HFF-Myc (cell line): ENCODE measurements around the gene PPP1R13L.

Experiments used
- DNase-seq: peaks from one replicate; pipeline ENCODE4 v3.0.0-alpha.2; 2011; ENCODE audit warnings: low read depth; ENCODE audit errors: extremely low read depth
- H3K4me3 ChIP-seq: replicated peaks from 2 replicates; pipeline ENCODE4 v1.5.1; 2011; ENCODE audit warnings: low read depth, mild to moderate bottlenecking, control low read depth, low read length
- TF ChIP-seq, protein P1 (sequence below): IDR thresholded peaks from 2 replicates; pipeline ENCODE4 v1.5.1; 2012; ENCODE audit warnings: mild to moderate bottlenecking, low read depth, low read length, control low read depth; ENCODE audit errors: missing control alignments

Gene PPP1R13L

GRCh38 chr19:45406226-45407090 is 1.6 kb upstream of the PPP1R13L start, which contains the start of gene POLR1G:
TSS of gene POLR1G (plus strand) at chr19:45406644. CDS start at chr19:45406697, 53 bp downstream.
- H3K4me3 ChIP-seq = peak within 1 kb of the TSS; percentile 82
- peak; percentile 61 for DNase-seq
- TF ChIP-seq, protein P1, sequence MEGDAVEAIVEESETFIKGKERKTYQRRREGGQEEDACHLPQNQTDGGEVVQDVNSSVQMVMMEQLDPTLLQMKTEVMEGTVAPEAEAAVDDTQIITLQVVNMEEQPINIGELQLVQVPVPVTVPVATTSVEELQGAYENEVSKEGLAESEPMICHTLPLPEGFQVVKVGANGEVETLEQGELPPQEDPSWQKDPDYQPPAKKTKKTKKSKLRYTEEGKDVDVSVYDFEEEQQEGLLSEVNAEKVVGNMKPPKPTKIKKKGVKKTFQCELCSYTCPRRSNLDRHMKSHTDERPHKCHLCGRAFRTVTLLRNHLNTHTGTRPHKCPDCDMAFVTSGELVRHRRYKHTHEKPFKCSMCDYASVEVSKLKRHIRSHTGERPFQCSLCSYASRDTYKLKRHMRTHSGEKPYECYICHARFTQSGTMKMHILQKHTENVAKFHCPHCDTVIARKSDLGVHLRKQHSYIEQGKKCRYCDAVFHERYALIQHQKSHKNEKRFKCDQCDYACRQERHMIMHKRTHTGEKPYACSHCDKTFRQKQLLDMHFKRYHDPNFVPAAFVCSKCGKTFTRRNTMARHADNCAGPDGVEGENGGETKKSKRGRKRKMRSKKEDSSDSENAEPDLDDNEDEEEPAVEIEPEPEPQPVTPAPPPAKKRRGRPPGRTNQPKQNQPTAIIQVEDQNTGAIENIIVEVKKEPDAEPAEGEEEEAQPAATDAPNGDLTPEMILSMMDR = no peak

GRCh38 chr19:45405435-45406225 is 761 bp upstream of the PPP1R13L start:
- TF ChIP-seq, protein P1 = no peak
- DNase-seq = peak; percentile 69
- peak overlapping the region; percentile 82 for H3K4me3 ChIP-seq

- no peak for DNase-seq
- TF ChIP-seq, protein P1 = peak; percentile 58
- peak overlapping the region; percentile 82 for H3K4me3 ChIP-seq
Measured at GRCh38 chr19:45403781-45404556, 900 bp downstream of the PPP1R13L start.

GRCh38 chr19:45403272-45403671 is 1.6 kb downstream of the PPP1R13L start:
- H3K4me3 ChIP-seq = no peak overlapping the region
- TF ChIP-seq, protein P1 = no peak
- DNase-seq = no peak

DNA sequence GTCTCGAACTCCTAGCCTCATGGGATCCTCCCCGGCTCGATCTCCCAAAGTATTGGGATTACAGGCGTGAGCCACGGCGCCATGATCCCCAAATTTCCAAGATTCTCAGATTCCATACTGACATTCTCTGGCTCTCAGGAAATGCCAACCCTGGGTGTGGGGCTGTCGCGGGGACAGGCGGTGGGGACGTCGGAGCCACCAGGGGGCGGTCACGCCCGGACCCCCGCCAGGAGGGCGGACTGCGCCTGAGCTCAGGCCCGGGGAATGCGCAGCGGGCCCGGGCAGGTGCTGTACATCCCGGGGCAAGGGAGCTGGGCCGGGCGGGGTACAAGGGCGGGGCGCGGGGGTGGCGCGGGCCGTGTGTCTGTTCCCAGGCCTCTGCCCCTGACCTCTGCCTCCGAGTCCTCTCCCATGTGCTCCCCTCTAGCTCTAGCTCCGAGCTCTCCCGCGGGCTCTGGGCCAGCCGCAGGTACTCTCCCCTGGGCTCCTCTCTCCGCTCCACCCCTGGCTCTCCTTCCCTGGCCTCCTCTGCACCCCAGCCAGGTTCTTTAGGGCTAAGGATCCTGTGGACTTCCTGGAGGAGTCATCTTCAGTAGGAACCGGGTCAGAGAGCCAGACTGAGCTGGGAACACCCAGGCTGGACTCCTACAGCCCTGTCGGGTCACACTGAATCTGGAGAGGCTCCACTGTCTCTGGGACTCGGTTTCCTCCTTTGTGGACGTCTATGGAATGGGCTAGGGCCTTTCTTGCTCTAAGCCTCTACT is 2.4 kb downstream of the PPP1R13L start:
- TF ChIP-seq, protein P1 = peak; percentile 70
- DNase-seq = no peak
- H3K4me3 ChIP-seq = no peak overlapping the region

- H3K4me3 ChIP-seq = no peak overlapping the region
- no peak for DNase-seq
- TF ChIP-seq, protein P1 = no peak
Measured at GRCh38 chr19:45401815-45402214, 3.1 kb downstream of the PPP1R13L start.
